K562 (cell line): ENCODE results near the gene DDT. TPM values are rescaled to one million over a fixed set of nuclear protein-coding genes. Genes with fewer than 3 reads are reported as not detected.

ENCODE experiments used
- ATAC-seq: fragments of 200-7000 bp; cut with Tn5 transposase; 3 replicates; pipeline ENCODE4 v1.9.1; 2020; ENCODE audit warnings: moderate library complexity
- BruUV-seq: library from RNA; stranded (reverse); fragments of 400-500 nt; replicated peaks from 2 replicates; lab custom pipeline; 2021; lab: Mats Ljungman, UMichigan
- CTCF ChIA-PET: fragments of 300-600 bp; formaldehyde crosslinking; extraction: SDS; loops from one replicate; lab custom pipeline; 2021; ENCODE audit warnings: low intra/inter-chr PET ratio; lab: Yijun Ruan, JAX
- POLR2A ChIA-PET: fragments of 300-600, 350-650 bp; sonication (Branson Sonifier 250); formaldehyde crosslinking; extraction: SDS; loops from one replicate; lab custom pipeline; 2021; ENCODE audit warnings: antibody characterized with exemption, inconsistent platforms; lab: Yijun Ruan, JAX
- DNase-seq, 4 experiments: peaks; one replicate each; pipeline versions ENCODE4 v3.0.0 to v3.0.0-alpha.2; 2011 to 2018; ENCODE audit warnings: low spot score in 3 of 4, mixed read lengths in 3 of 4; ENCODE audit errors: extremely low read depth in 1 of 4
- FAIRE-seq: peaks from 2 replicates; lab custom pipeline; 2011; peaks lifted over from hg19 to GRCh38; lab: Jason Lieb, UNC
- H2AFZ ChIP-seq: 2 replicates; pipeline ENCODE4 v1.6.0; 2011; ENCODE audit warnings: low read depth, low read length, control low read depth, inconsistent platforms
- H3K27ac ChIP-seq: fragments of 200-600 bp; 3 replicates; pipeline ENCODE4 v1.8.0; 2011; ENCODE audit warnings: low read depth, mild to moderate bottlenecking, control low read depth, inconsistent platforms, low read length, moderate library complexity, mixed read lengths; ENCODE audit errors: extremely low read depth
- H3K27me3 ChIP-seq, 2 experiments: fragments of 300-600 bp in 1 of 2; 2 replicates in 1 of 2; 3 replicates in 1 of 2; pipeline versions ENCODE4 v1.6.0 to v1.8.0; 2011; ENCODE audit warnings: inconsistent platforms in 2 of 2, low read length in 2 of 2, mild to moderate bottlenecking in 1 of 2, mixed read lengths in 1 of 2, moderate library complexity in 1 of 2; ENCODE audit not compliant: control insufficient read depth in 2 of 2, insufficient read depth in 2 of 2
- H3K36me3 ChIP-seq: fragments of 300-600 bp; 3 replicates; pipeline ENCODE4 v1.8.0; 2011; ENCODE audit warnings: mild to moderate bottlenecking, low read length, inconsistent platforms; ENCODE audit not compliant: control insufficient read depth, insufficient read depth
- H3K4me1 ChIP-seq, 2 experiments: fragments of 200-600 bp in 1 of 2; replicated peaks in 1 of 2; 2 replicates in 1 of 2; 3 replicates in 1 of 2; pipeline versions ENCODE4 v1.5.1 to v1.8.0; 2011; ENCODE audit warnings: inconsistent platforms in 2 of 2, low read length in 2 of 2, mild to moderate bottlenecking in 1 of 2, mixed read lengths in 1 of 2, moderate library complexity in 1 of 2; ENCODE audit not compliant: control insufficient read depth in 2 of 2, insufficient read depth in 2 of 2
- H3K4me2 ChIP-seq: 2 replicates; pipeline ENCODE4 v1.6.1; 2011; ENCODE audit warnings: low read length, control low read depth, inconsistent platforms, mixed read lengths; ENCODE audit not compliant: insufficient read depth
- H3K4me3 ChIP-seq: fragments of 200-600 bp; sonication (generic), shearing (Covaris generic); 2 replicates; pipeline ENCODE4 v1.5.1; 2016; ENCODE audit warnings: control low read depth, inconsistent platforms
- H3K79me2 ChIP-seq: fragments of 200-600 bp; 3 replicates; pipeline ENCODE4 v1.8.0; 2011; ENCODE audit warnings: low read length, inconsistent platforms; ENCODE audit not compliant: control insufficient read depth, insufficient read depth
- H3K9ac ChIP-seq, 2 experiments: 2 replicates each; pipeline versions ENCODE4 v1.6.0 to v1.6.1; 2011; ENCODE audit warnings: low read depth in 2 of 2, low read length in 2 of 2, control low read depth in 1 of 2, inconsistent platforms in 1 of 2, mild to moderate bottlenecking in 1 of 2, mixed read lengths in 1 of 2; ENCODE audit not compliant: insufficient read depth in 1 of 2
- H3K9me1 ChIP-seq: one replicate; pipeline ENCODE4 v1.6.0; 2011; ENCODE audit warnings: inconsistent platforms, mild to moderate bottlenecking, low read length, moderate library complexity; ENCODE audit not compliant: control insufficient read depth, insufficient read depth
- H3K9me3 ChIP-seq: replicated peaks from 2 replicates; pipeline ENCODE4 v1.5.1; 2011; ENCODE audit warnings: low read depth, low read length, inconsistent platforms; ENCODE audit not compliant: control insufficient read depth, insufficient read depth
- H4K20me1 ChIP-seq: replicated peaks from 2 replicates; pipeline ENCODE4 v1.6.1; 2011; ENCODE audit warnings: low read length, inconsistent platforms, mixed read lengths; ENCODE audit not compliant: control insufficient read depth, insufficient read depth
- ASH1L ChIP-seq: fragments of 450-650 bp; IDR thresholded peaks from 2 replicates; pipeline ENCODE4 v1.6.1; 2018; ENCODE audit warnings: borderline replicate concordance, mild to moderate bottlenecking, low read depth; ENCODE audit not compliant: partially characterized antibody
- BCOR ChIP-seq: fragments of 450-650 bp; IDR thresholded peaks from 2 replicates; pipeline ENCODE4 v1.6.1; 2016
- CBFB ChIP-seq: sonication (generic); formaldehyde crosslinking; IDR thresholded peaks from 2 replicates; pipeline ENCODE4 v1.4.0; 2020; ENCODE audit warnings: mild to moderate bottlenecking, missing genetic modification reagents
- E2F8 ChIP-seq: fragments of 450-650 bp; IDR thresholded peaks from 2 replicates; pipeline ENCODE4 v1.7.1; 2018; ENCODE audit warnings: mild to moderate bottlenecking, low read depth; ENCODE audit not compliant: partially characterized antibody
- ERF ChIP-seq: fragments of 450-650 bp; formaldehyde crosslinking; IDR thresholded peaks from 2 replicates; pipeline ENCODE4 v1.4.0; 2020; ENCODE audit warnings: mild to moderate bottlenecking, mixed read lengths
- ETS2 ChIP-seq: IDR thresholded peaks from 2 replicates; pipeline ENCODE4 v1.6.1; 2016; ENCODE audit warnings: borderline replicate concordance, missing genetic modification characterization, mild to moderate bottlenecking, moderate library complexity, missing compliant biosample characterization; ENCODE audit not compliant: poor library complexity, severe bottlenecking
- GATA2 ChIP-seq: sonication (generic); formaldehyde crosslinking; IDR thresholded peaks from 2 replicates; pipeline ENCODE4 v1.4.0; 2020; ENCODE audit warnings: mild to moderate bottlenecking, missing genetic modification reagents
- MNT ChIP-seq, 2 experiments: fragments of 450-650 bp; conservative IDR thresholded peaks; 2 replicates each; pipeline ENCODE4 v1.6.1; 2017; ENCODE audit warnings: mild to moderate bottlenecking in 2 of 2, moderate library complexity in 2 of 2
- RBM25 ChIP-seq: fragments of 200-400 bp; formaldehyde crosslinking; IDR thresholded peaks from 2 replicates; pipeline ENCODE4 v1.6.1; 2018; ENCODE audit warnings: low read length, low read depth, moderate library complexity; ENCODE audit not compliant: severe bottlenecking
- ZBTB49 ChIP-seq: sonication (generic); formaldehyde crosslinking; IDR thresholded peaks from 2 replicates; pipeline ENCODE4 v1.8.0; 2022; ENCODE audit warnings: missing genetic modification reagents, mild to moderate bottlenecking, borderline replicate concordance
- ZFP1 ChIP-seq: fragments of 450-650 bp; formaldehyde crosslinking; IDR thresholded peaks from 2 replicates; pipeline ENCODE4 v1.4.0; 2020; ENCODE audit warnings: mild to moderate bottlenecking, mixed read lengths
- ZNF507 ChIP-seq: conservative IDR thresholded peaks from 2 replicates; pipeline ENCODE4 v1.6.1; 2017; ENCODE audit warnings: missing genetic modification characterization, missing compliant biosample characterization
- ZNF668 ChIP-seq: fragments of 250-450 bp; sonication (Bioruptor Pico); IDR thresholded peaks from 2 replicates; pipeline ENCODE4 v1.8.0; 2022; ENCODE audit warnings: mild to moderate bottlenecking, inconsistent platforms
- WGBS: fragments of 100-300 bp; shearing (Covaris generic); methylation state at CpG from one replicate; pipeline ENCODE4 v1.1.6; 2016; ENCODE audit warnings: low coverage, mixed read lengths; ENCODE audit not compliant: insufficient coverage; ENCODE audit errors: missing lambda C conversion rate; 5-methylcytosine and 5-hydroxymethylcytosine counted together
- in situ Hi-C: fragments of 300-500 bp; cut with MboI; formaldehyde crosslinking; loops from 4 replicates; pipeline ENCODE4 v1.15.0; 2018; ENCODE audit warnings: inconsistent platforms, mixed read lengths
- intact Hi-C: fragments of 100-400 bp; cut with micrococcal nuclease; formaldehyde crosslinking; loops from 2 replicates; pipeline ENCODE4 v1.14.2; 2022
- polyA plus RNA-seq, 8 experiments: library from polyadenylated mRNA; depleted of rRNA in 4 of 8; stranded (reverse) in 5 of 8; unstranded in 3 of 8; fragments of >200 nt; fragmentation: Nextera tagmentation in 2 of 8; fragmentation: Illumina TruSeq in 1 of 8; extraction: Ambion mirVana in 2 of 8; extraction: Trizol in 1 of 8; gene quantifications; 2 replicates each; pipeline versions ENCODE4 v1.2.1 to v1.2.3, GENCODE V29; 2011 to 2014; ENCODE audit warnings: inconsistent platforms in 1 of 8, missing spikeins in 1 of 8
- total RNA-seq, 7 experiments: library from RNA; depleted of rRNA in 6 of 7; stranded (reverse); fragments of >200 nt in 6 of 7; fragmentation: Illumina TruSeq in 2 of 7; extraction: Trizol in 2 of 7; gene quantifications; 2 replicates each; pipeline versions ENCODE4 v1.2.1 to v1.2.3, GENCODE V29; 2011 to 2021; ENCODE audit warnings: low replicate concordance in 1 of 7
- TF ChIP-seq, protein P1 (sequence below): fragments of 450-650 bp; IDR thresholded peaks from 2 replicates; pipeline ENCODE4 v1.7.0; 2016; ENCODE audit warnings: borderline replicate concordance

The DDT gene
- total and polyA plus RNA-seq, 9 of the 15 experiments (the other 6 are each of a cell fraction or from before 2014, with no cell fraction given): 24.0 to 209 (median 63.2) TPM

DNA sequence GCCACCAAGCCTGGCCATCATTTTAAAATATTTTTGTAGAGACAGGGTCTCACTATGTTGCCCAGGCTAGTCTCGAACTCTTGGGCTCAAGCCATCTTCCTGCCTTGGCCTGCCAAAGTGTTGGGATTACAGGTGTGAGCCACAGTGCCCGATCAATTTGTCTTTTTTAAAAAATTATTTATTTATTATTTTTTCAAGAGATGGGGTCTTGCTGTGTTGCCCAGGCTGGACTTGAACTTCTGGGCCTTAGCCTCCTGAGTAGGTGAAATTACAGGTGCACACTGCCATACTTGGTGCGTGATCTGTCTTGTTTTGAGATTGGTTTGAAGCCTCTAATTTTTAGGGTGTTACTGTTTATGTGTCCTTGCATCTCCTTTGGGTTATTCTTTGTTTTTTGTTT, 47.1 kb upstream of the DDT start:
- Histone ChIP-seq H3K4me2 (no peak overlapping the region), H3K4me1 (no peaks in the 10 kb centered on the region), H3K27ac (no peak overlapping the region), H3K27me3 (no peaks in the 10 kb centered on the region), H3K9me1 (no peaks in the 10 kb centered on the region), H2AFZ (no peak overlapping the region), H3K4me3 (no peak overlapping the region), H3K79me2 (peaks cover 85% of the 10 kb centered on the region), H3K9ac (no peak overlapping the region), H3K9me3 (no peaks in the 10 kb centered on the region), H3K36me3 (peaks cover 10% of the 10 kb centered on the region; the same call in 1 of the 3 replicates), H4K20me1 (no peaks in the 10 kb centered on the region)
- POLR2A ChIA-PET: no interaction called here
- intact Hi-C loops: no loop called here
- WGBS: 86% methylated on average over 1 of the region's 3 CpGs
- no TSS peak for BruUV-seq
- FAIRE-seq (no peak), ATAC-seq (no peak), DNase-seq (no peak)
- CTCF ChIA-PET: no interaction called here
- in situ Hi-C loops: no loop called here
- TF ChIP-seq ETS2 (tag) (no peak), ERF (CRISPR knock-in tag) (no peak), ZNF507 (tag) (no peak), MNT (conservative IDR thresholded peaks at IDR 0.05) (no peak), E2F8 (no peak), ASH1L (no peak), CBFB (CRISPR knock-in tag) (no peak), BCOR (0 out of 2 replicates have a peak, but pooled peaks have one; percentile 20), RBM25 (peak; percentile 35), ZNF668 (CRISPR knock-in tag) (no peak), ZFP1 (CRISPR knock-in tag) (no peak), ZBTB49 (CRISPR knock-in tag) (no peak), GATA2 (no peak)
- TF ChIP-seq, protein P1, sequence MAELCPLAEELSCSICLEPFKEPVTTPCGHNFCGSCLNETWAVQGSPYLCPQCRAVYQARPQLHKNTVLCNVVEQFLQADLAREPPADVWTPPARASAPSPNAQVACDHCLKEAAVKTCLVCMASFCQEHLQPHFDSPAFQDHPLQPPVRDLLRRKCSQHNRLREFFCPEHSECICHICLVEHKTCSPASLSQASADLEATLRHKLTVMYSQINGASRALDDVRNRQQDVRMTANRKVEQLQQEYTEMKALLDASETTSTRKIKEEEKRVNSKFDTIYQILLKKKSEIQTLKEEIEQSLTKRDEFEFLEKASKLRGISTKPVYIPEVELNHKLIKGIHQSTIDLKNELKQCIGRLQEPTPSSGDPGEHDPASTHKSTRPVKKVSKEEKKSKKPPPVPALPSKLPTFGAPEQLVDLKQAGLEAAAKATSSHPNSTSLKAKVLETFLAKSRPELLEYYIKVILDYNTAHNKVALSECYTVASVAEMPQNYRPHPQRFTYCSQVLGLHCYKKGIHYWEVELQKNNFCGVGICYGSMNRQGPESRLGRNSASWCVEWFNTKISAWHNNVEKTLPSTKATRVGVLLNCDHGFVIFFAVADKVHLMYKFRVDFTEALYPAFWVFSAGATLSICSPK: no peak
